Suprapubic skin (tissue), 4 donors: Measurements from ENCODE around the gene NCKAP5.

Source experiments
- CTCF ChIP-seq, 2 donors: fragments of 200-600 bp in 1 of 2; fragments of 450-650 bp in 1 of 2; sonication (generic) in 1 of 2; IDR thresholded peaks; one replicate each; pipeline ENCODE4 v1.5.1; 2016 to 2019; ENCODE audit warnings: antibody characterized with exemption in 2 of 2, mild to moderate bottlenecking in 1 of 2, moderate library complexity in 1 of 2
- EP300 ChIP-seq: sonication (generic); formaldehyde crosslinking; IDR thresholded peaks from one replicate; pipeline ENCODE4 v1.6.1; 2017; ENCODE audit warnings: antibody characterized with exemption
- POLR2A ChIP-seq, 2 donors: fragments of 450-650 bp; IDR thresholded peaks; one replicate each; pipeline ENCODE4 v1.6.1; 2017; ENCODE audit warnings: antibody characterized with exemption in 2 of 2, mild to moderate bottlenecking in 2 of 2, moderate library complexity in 2 of 2
- POLR2AphosphoS5 ChIP-seq, 3 donors: sonication (generic); formaldehyde crosslinking; IDR thresholded peaks; one replicate each; pipeline ENCODE4 v1.6.1; 2017; ENCODE audit warnings: antibody characterized with exemption in 3 of 3

GRCh38 chr2:133232556-133232955, 335.7 kb downstream of the NCKAP5 start:
- TF ChIP-seq EP300, result no peak
- no peak for TF ChIP-seq CTCF (IDR thresholded peaks at IDR 0.05)
- no peak for TF ChIP-seq POLR2A (IDR thresholded peaks at IDR 0.05)
- TF ChIP-seq POLR2AphosphoS5 (IDR thresholded peaks at IDR 0.05), result no peak
